Measurements from ENCODE around the gene FBXO11. TPM values are rescaled to one million over a fixed set of nuclear protein-coding genes. Genes with fewer than 3 reads are reported as not detected.

Gene FBXO11
- total RNA-seq, 1 donor from 2014 or later = 36.7 TPM

DNA sequence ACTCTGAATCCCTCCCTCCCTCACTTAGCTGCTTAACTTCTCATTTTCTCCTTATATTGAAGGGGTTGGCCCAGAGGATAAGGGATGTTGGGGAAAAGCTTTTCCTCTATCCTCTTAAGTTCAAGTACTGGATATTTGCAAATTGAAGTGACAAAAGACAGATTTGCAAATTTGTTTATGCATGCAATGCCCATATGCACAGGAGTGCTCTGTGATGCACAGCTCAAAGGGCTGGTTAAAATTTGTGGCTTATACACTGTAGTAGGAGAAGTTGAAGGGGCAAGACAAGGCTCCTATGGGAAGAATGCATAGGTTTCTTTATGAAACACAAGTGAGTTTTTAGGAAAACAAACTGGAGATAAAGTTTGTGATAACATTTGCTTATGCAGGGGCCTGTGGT, 131.7 kb downstream of the FBXO11 start:
- DNase-seq (ENCODE audit: low read depth) = no peak
- no peak overlapping the region for H3K4me3 ChIP-seq (ENCODE audit: low read depth, low read length)
- TF ChIP-seq, protein P1, sequence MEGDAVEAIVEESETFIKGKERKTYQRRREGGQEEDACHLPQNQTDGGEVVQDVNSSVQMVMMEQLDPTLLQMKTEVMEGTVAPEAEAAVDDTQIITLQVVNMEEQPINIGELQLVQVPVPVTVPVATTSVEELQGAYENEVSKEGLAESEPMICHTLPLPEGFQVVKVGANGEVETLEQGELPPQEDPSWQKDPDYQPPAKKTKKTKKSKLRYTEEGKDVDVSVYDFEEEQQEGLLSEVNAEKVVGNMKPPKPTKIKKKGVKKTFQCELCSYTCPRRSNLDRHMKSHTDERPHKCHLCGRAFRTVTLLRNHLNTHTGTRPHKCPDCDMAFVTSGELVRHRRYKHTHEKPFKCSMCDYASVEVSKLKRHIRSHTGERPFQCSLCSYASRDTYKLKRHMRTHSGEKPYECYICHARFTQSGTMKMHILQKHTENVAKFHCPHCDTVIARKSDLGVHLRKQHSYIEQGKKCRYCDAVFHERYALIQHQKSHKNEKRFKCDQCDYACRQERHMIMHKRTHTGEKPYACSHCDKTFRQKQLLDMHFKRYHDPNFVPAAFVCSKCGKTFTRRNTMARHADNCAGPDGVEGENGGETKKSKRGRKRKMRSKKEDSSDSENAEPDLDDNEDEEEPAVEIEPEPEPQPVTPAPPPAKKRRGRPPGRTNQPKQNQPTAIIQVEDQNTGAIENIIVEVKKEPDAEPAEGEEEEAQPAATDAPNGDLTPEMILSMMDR (conservative IDR thresholded peaks at IDR 0.05; ENCODE audit: low read depth, low read length) = no peak

DNA sequence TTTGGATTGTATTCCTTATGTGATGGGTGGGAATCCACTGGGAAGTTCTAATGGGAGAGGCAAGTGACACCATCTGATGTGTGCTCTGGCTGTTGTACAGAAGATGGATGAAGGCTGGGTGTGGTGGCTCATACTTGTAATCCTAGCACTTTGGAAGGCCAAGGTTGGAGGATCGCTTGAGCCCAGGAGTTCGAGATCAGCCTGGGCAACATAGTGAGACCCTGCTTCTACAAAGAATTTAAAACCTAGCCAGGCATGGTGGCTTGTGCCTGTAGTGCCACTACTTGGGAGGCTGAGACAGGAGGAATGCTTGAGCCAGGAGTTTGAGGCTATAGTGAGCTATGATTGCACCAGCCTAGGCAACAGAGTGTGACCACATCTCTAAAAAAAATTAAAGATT, 134.0 kb downstream of the FBXO11 start:
- no peak for DNase-seq (ENCODE audit: low read depth)
- TF ChIP-seq, protein P1 (conservative IDR thresholded peaks at IDR 0.05; ENCODE audit: low read depth, low read length) = no peak
- H3K4me3 ChIP-seq (ENCODE audit: low read depth, low read length) = no peak overlapping the region

DNA sequence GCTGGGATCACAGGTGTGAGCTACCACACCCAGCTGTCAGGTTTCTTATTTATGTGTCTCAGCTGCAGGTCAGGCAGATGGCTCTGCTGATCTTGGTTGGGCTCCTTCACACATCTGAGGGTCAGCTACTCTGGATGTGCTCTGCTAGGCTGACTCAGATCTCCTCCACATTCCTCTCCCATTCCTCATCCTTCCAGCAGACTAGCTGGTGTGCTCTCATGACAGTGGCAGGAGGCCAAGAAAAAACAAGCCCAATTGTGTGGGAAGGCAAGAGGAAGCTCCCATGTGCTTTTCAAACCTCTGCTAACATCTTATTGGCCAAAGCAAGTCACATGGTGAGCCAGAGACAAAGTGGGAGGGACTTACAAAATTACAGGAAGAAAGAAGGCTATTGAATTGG, 135.1 kb downstream of the FBXO11 start:
- H3K4me3 ChIP-seq (ENCODE audit: low read depth, low read length) = no peak overlapping the region
- TF ChIP-seq, protein P1 (conservative IDR thresholded peaks at IDR 0.05; ENCODE audit: low read depth, low read length) = no peak
- peak; percentile 88 for DNase-seq (ENCODE audit: low read depth)

DNA sequence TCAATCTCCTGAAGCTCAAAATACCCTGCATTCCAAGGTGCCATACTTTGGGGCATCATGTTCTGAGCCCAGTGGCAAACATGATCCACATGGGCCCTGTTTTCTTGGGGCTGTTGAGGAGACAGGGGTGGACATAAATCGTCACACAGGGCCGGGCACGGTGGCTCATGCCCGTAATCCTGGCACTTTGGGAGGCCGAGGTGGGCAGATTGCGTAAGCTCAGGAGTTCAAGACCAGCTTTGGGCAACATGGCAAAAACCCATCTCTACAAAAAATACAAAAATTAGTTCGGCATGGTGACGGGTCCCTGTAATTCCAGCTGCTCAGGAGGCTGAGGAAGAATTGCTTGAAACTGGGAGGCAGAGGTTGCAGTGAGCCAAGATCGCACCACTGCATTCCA, 137.0 kb downstream of the FBXO11 start:
- DNase-seq (ENCODE audit: low read depth) = no peak
- TF ChIP-seq, protein P1 (conservative IDR thresholded peaks at IDR 0.05; ENCODE audit: low read depth, low read length) = no peak
- no peak overlapping the region for H3K4me3 ChIP-seq (ENCODE audit: low read depth, low read length)

- DNase-seq (ENCODE audit: low read depth) = no peak
- TF ChIP-seq, protein P1 (conservative IDR thresholded peaks at IDR 0.05; ENCODE audit: low read depth, low read length) = peak; percentile 95
- H3K4me3 ChIP-seq (ENCODE audit: low read depth, low read length) = peak overlapping the region; percentile 39
Measured at GRCh38 chr2:47767880-47768609, 138.3 kb downstream of the FBXO11 start.

DNA sequence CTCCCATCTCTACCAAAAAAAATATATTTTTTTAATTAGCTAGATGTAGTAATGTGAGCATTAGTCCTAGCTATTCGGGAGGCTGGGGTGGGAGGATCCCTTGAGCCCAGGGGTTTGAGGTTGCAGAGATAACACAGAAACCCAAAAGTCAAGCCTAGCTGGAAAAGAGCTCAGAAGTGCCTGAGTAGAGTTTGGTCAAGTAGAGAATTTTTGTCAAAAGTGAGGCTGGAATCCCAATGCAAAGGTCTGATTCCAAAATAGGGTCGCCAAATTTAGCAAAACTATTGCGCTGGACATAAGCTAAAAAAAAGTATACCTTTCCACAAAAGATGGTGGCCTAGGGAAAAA, 138.8 kb downstream of the FBXO11 start:
- H3K4me3 ChIP-seq (ENCODE audit: low read depth, low read length) = peak overlapping the region; percentile 39
- no peak for DNase-seq (ENCODE audit: low read depth)
- TF ChIP-seq, protein P1 (conservative IDR thresholded peaks at IDR 0.05; ENCODE audit: low read depth, low read length) = no peak

- TF ChIP-seq, protein P1 (conservative IDR thresholded peaks at IDR 0.05; ENCODE audit: low read depth, low read length) = no peak
- H3K4me3 ChIP-seq (ENCODE audit: low read depth, low read length) = no peak overlapping the region
- DNase-seq (ENCODE audit: low read depth) = no peak
Measured at GRCh38 chr2:47751856-47752414, 154.4 kb downstream of the FBXO11 start.

Data from epithelial cell of proximal tubule (primary cell).